Mammary epithelial cell (primary cell): ENCODE data around the gene RASGRP2.

Experiments
- CTCF ChIP-seq, 2 donors: IDR thresholded peaks in 1 of 2; conservative IDR thresholded peaks in 1 of 2; 2 replicates each; pipeline ENCODE4 v1.5.1; 2011 to 2012; ENCODE audit warnings: inconsistent platforms in 2 of 2, low read length in 2 of 2, mild to moderate bottlenecking in 2 of 2, control low read depth in 1 of 2, low read depth in 1 of 2; ENCODE audit not compliant: insufficient read depth in 1 of 2; ENCODE audit errors: extremely low read depth in 1 of 2
- EZH2 ChIP-seq: IDR thresholded peaks from 2 replicates; pipeline ENCODE4 v1.6.1; 2012; ENCODE audit warnings: low read length, inconsistent platforms, borderline replicate concordance

GRCh38 chr11:64721359-64721699, 22.6 kb downstream of the RASGRP2 start:
- TF ChIP-seq EZH2 (no peak), CTCF (conservative IDR thresholded peaks at IDR 0.05 in 1 of 2, IDR thresholded peaks at IDR 0.05 in 1 of 2; ENCODE audit: extremely low read depth in 1 of 2, insufficient read depth in 1 of 2, low read depth in 1 of 2, low read length in 2 of 2) (no peak)
